ENCODE data around the gene PRC1.

DNA sequence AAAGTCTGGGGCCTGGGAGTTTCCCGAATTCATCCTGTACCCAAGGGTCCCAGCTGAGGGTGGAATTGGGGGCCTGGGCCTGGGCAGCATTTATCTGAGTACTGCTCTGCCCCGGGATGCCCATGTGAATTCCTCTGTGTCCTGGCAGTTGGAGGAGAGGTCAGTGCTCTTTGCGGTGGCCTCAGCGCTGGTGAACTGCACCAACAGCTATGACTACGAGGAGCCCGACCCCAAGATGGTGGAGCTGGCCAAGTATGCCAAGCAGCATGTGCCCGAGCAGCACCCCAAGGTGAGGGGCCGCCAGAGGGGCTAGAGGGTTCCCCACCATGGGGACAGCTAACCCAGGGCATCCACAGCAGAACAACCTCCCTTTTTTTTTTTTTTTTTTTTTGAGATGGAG, 45.8 kb downstream of the PRC1 start:
- TF ChIP-seq EZH2phosphoT487 (IDR thresholded peaks at IDR 0.05; ENCODE audit: insufficient read depth, low read depth) (no peak), EZH2 (IDR thresholded peaks at IDR 0.05; ENCODE audit: insufficient read depth, poor library complexity, severe bottlenecking) (no peak)
